Activated B cell treated with CpG ODN at 0.5 μM for 24 hours (primary cell): ENCODE measurements around the gene CSMD2. TPM values are rescaled to one million over a fixed set of nuclear protein-coding genes. Genes with fewer than 3 reads are reported as not detected.

Experiments
- ATAC-seq: fragments of 200-7000 bp; cut with Tn5 transposase; one replicate; pipeline ENCODE4 v1.10.0; 2021; ENCODE audit warnings: low read depth, mild to moderate bottlenecking, moderate library complexity
- CTCF ChIA-PET: fragments of 350-600 bp; sonication (Branson Sonifier 250); formaldehyde crosslinking; loops from one replicate; lab custom pipeline; 2021; ENCODE audit warnings: antibody characterized with exemption; lab: Charles Lee
- POLR2A ChIA-PET: fragments of 350-600 bp; sonication (Branson Sonifier 250); formaldehyde crosslinking; loops from one replicate; lab custom pipeline; 2021; ENCODE audit warnings: antibody characterized with exemption; lab: Charles Lee
- DNase-seq: peaks from one replicate; pipeline ENCODE4 v3.0.0; 2022
- H3K27ac Mint-ChIP-seq: one replicate; pipeline ENCODE4 v1.8.0; 2020; ENCODE audit warnings: mixed read lengths
- H3K27me3 Mint-ChIP-seq: one replicate; pipeline ENCODE4 v1.8.0; 2021; ENCODE audit warnings: mixed read lengths
- H3K36me3 Mint-ChIP-seq: one replicate; pipeline ENCODE4 v1.8.0; 2021; ENCODE audit warnings: low read depth, mixed read lengths
- H3K4me1 Mint-ChIP-seq: one replicate; pipeline ENCODE4 v1.8.0; 2021; ENCODE audit warnings: mixed read lengths
- H3K4me3 Mint-ChIP-seq: one replicate; pipeline ENCODE4 v1.8.0; 2020; ENCODE audit warnings: mild to moderate bottlenecking, mixed read lengths
- H3K9me3 Mint-ChIP-seq: one replicate; pipeline ENCODE4 v1.8.0; 2020; ENCODE audit warnings: mixed read lengths
- intact Hi-C: fragments of 100-400 bp; cut with micrococcal nuclease; formaldehyde crosslinking; loops from one replicate; pipeline ENCODE4 v1.15.1; 2024
- total RNA-seq: library from RNA; stranded (reverse); gene quantifications from 2 replicates; pipeline ENCODE4 v1.2.3, GENCODE V29; 2022
- TF ChIP-seq, protein P1 (sequence below): fragments of 200-600 bp; IDR thresholded peaks from one replicate; pipeline ENCODE4 v1.8.0; 2022; ENCODE audit warnings: antibody characterized with exemption, mild to moderate bottlenecking

The CSMD2 gene
- total RNA-seq, 1 donor from 2014 or later, result not detected

DNA sequence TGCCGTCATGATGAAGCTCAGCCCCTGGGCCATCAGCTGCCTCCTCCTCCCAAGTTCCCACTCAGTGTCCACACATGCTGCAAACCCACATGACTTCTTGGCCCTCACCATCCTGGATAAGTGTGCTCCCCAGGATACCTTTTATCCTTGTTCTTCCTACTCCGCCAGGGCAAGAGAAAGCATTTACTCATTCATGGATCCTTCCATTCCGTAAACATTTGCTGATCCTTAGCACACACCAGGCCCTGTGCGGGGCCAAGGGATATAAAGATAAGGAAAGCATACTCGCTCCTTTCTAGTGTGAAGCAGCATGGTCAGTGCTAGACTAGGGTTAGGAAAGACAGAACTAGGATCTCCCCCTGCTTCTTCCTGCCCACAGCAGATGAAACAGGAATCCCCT lies 423.3 kb downstream of the CSMD2 start:
- H3K36me3 Mint-ChIP-seq, result no peaks in the 10 kb centered on the region
- no peaks in the 10 kb centered on the region for H3K4me1 Mint-ChIP-seq
- ATAC-seq (no peak), DNase-seq (no peak)
- TF ChIP-seq, protein P1, sequence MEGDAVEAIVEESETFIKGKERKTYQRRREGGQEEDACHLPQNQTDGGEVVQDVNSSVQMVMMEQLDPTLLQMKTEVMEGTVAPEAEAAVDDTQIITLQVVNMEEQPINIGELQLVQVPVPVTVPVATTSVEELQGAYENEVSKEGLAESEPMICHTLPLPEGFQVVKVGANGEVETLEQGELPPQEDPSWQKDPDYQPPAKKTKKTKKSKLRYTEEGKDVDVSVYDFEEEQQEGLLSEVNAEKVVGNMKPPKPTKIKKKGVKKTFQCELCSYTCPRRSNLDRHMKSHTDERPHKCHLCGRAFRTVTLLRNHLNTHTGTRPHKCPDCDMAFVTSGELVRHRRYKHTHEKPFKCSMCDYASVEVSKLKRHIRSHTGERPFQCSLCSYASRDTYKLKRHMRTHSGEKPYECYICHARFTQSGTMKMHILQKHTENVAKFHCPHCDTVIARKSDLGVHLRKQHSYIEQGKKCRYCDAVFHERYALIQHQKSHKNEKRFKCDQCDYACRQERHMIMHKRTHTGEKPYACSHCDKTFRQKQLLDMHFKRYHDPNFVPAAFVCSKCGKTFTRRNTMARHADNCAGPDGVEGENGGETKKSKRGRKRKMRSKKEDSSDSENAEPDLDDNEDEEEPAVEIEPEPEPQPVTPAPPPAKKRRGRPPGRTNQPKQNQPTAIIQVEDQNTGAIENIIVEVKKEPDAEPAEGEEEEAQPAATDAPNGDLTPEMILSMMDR, result no peak
- peaks cover 4% of the 10 kb centered on the region for H3K27me3 Mint-ChIP-seq
- no peaks in the 10 kb centered on the region for H3K9me3 Mint-ChIP-seq
- intact Hi-C loops, result no loop called here
- ChIA-PET CTCF (no interaction called here), POLR2A (no interaction called here)
- H3K27ac Mint-ChIP-seq, result no peak overlapping the region
- no peak overlapping the region for H3K4me3 Mint-ChIP-seq

DNA sequence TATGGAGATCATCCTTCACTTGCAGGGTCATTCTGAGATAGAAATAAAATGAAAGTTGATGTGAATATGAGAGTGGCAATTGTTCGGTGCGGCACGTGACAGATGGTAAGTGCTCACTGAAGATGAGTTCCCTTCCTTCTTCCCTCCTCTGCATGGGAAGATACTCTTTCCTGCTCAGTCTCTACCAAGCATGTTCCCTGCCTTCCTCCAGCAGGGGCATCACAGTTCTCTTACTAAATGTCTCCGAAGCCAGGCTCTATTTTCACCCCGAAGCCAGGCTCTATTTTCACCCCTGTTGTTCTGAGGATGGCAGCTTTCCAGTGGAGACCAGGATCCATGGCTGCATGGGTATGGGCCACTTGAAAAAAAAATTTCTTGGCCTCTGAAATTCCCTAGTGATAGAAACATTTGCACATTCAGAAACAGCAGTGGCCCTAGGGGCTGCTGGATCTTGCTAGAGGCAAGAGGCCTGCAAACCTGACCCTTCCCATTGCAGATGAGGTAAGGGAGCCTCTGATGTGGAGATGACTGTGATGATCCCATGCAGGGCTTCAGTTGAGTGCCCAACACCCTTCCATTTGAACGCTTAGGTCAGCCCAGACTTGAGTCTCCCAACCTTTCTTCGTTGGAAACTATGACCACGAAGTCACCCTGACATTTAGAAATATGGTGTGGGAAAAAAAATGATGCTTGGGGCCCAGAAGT lies 424.8 kb downstream of the CSMD2 start:
- ATAC-seq, result no peak
- CTCF ChIA-PET, result no interaction called here

DNA sequence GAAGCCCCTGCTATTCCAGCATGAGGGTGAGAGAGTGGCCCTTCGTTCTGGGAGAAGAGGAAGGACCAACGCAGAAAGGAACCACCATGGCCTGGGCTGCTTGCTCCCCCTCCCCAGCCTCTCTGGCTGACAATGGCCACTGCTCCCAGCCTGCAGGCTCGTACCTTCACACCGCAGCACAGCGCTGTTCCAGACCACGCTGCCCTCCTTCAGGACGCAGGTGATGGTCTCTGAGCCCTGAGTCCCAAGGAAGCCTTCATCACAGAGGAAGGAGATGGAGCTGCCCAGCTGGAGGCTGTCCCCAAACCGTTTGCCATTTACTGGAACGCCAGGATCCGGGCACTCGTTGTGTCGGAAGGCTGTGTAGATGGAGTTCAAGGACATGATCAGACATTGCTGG lies 426.1 kb downstream of the CSMD2 start:
- H3K27me3 Mint-ChIP-seq, result peaks cover 8% of the 10 kb centered on the region
- intact Hi-C loops, result no loop called here
- DNase-seq (no peak), ATAC-seq (no peak)
- TF ChIP-seq, protein P1, result no peak
- ChIA-PET CTCF (no interaction called here), POLR2A (no interaction called here)
- H3K4me3 Mint-ChIP-seq, result no peak overlapping the region
- H3K4me1 Mint-ChIP-seq, result no peaks in the 10 kb centered on the region
- no peak overlapping the region for H3K27ac Mint-ChIP-seq
- H3K9me3 Mint-ChIP-seq, result no peaks in the 10 kb centered on the region
- H3K36me3 Mint-ChIP-seq, result no peaks in the 10 kb centered on the region

More for the DNA sequence above, 424.8 kb downstream of the CSMD2 start:
- TF ChIP-seq, protein P1, result no peak
- POLR2A ChIA-PET, result no interaction called here
- Mint-ChIP-seq H3K4me3 (no peak overlapping the region), H3K36me3 (no peaks in the 10 kb centered on the region), H3K4me1 (no peaks in the 10 kb centered on the region), H3K27me3 (peaks cover 8% of the 10 kb centered on the region), H3K27ac (no peak overlapping the region), H3K9me3 (no peaks in the 10 kb centered on the region)
- intact Hi-C loops, result no loop called here
- DNase-seq, result no peak

DNA sequence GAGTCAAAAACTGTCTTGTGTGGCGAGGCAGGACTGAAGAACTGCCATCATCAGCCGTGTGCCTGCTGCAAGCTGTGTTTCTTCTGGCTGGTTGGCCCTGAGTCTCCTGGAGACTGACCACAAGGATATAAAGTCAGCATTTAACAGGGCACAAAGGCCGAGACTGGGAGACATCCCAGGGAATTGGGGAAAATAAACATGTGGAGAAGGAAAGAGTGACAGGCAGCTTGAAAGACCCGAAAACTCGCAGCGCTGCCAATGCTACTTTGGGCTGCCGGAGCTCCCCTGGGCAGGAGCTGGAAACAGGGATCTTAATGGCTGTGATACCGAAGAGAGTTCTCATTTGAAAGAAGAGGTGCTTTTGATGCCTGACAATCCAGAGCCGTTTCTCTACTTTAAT lies 426.5 kb downstream of the CSMD2 start:
- POLR2A ChIA-PET, result no interaction called here
- Mint-ChIP-seq H3K36me3 (no peaks in the 10 kb centered on the region), H3K4me3 (no peak overlapping the region), H3K4me1 (no peaks in the 10 kb centered on the region), H3K9me3 (no peaks in the 10 kb centered on the region), H3K27me3 (peaks cover 8% of the 10 kb centered on the region), H3K27ac (no peak overlapping the region)
- CTCF ChIA-PET, result no interaction called here
- TF ChIP-seq, protein P1, result no peak
- DNase-seq (no peak), ATAC-seq (no peak)
- intact Hi-C loops, result no loop called here

DNA sequence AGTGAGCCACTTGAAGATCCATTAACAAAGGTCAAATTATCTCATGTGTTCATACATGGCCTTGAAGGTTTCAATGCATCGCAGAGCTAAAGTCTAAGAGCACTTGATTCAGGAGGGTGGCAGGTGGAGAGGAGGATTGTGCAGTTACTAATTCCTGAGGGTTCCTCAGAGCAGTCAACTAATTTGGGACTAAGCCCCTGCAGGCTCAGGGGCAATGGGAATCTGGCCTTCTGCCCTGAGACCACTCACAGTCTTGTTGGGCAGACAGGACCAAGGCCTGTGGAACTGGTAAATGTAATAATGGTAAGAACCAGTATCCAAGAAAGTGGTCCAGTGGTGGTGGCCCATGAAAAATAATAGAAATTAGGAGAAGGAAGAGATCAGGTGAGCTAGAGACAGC lies 428.5 kb downstream of the CSMD2 start:
- Mint-ChIP-seq H3K27me3 (peaks cover 8% of the 10 kb centered on the region), H3K4me3 (no peak overlapping the region), H3K4me1 (no peaks in the 10 kb centered on the region), H3K9me3 (no peaks in the 10 kb centered on the region), H3K27ac (no peak overlapping the region), H3K36me3 (no peaks in the 10 kb centered on the region)
- TF ChIP-seq, protein P1, result no peak
- ChIA-PET CTCF (no interaction called here), POLR2A (no interaction called here)
- ATAC-seq, result no peak
- intact Hi-C loops, result no loop called here
- DNase-seq, result no peak
